Upper lobe of left lung (tissue), 4 donors: ENCODE data around the gene AP3D1.
A peak's percentile ranks its signal among the peaks of the same experiment; 100 is the strongest.

Experiments used
- POLR2A ChIP-seq, 4 donors: fragments of 450-650 bp; IDR thresholded peaks; one replicate each; pipeline ENCODE4 v1.5.1; 2016 to 2017; ENCODE audit warnings: antibody characterized with exemption in 4 of 4, mild to moderate bottlenecking in 2 of 4
- POLR2AphosphoS5 ChIP-seq, 2 donors: sonication (generic); formaldehyde crosslinking; IDR thresholded peaks; one replicate each; pipeline ENCODE4 v1.5.1; 2017; ENCODE audit warnings: antibody characterized with exemption in 2 of 2
- TF ChIP-seq, protein P1 (sequence below), 6 experiments: fragments of 450-650 bp in 4 of 6; fragments of 200-600 bp in 2 of 6; sonication (generic) in 2 of 6; IDR thresholded peaks; one replicate each; pipeline ENCODE4 v1.5.1; 2016 to 2019; ENCODE audit warnings: antibody characterized with exemption in 6 of 6

- TF ChIP-seq, protein P1, sequence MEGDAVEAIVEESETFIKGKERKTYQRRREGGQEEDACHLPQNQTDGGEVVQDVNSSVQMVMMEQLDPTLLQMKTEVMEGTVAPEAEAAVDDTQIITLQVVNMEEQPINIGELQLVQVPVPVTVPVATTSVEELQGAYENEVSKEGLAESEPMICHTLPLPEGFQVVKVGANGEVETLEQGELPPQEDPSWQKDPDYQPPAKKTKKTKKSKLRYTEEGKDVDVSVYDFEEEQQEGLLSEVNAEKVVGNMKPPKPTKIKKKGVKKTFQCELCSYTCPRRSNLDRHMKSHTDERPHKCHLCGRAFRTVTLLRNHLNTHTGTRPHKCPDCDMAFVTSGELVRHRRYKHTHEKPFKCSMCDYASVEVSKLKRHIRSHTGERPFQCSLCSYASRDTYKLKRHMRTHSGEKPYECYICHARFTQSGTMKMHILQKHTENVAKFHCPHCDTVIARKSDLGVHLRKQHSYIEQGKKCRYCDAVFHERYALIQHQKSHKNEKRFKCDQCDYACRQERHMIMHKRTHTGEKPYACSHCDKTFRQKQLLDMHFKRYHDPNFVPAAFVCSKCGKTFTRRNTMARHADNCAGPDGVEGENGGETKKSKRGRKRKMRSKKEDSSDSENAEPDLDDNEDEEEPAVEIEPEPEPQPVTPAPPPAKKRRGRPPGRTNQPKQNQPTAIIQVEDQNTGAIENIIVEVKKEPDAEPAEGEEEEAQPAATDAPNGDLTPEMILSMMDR (IDR thresholded peaks at IDR 0.05) = peak in 3 of 6 experiments; percentile 7 to 15 (median 15)
- TF ChIP-seq POLR2AphosphoS5 (IDR thresholded peaks at IDR 0.05) (peak; percentile 62 to 86), POLR2A (IDR thresholded peaks at IDR 0.05) (peak in 1 of 4 donors; percentile 28)
Observed at GRCh38 chr19:2064788-2065524, 86.4 kb downstream of the AP3D1 start.
